Liver (tissue), 3 donors: Measurements from ENCODE around the gene LAMB4.

Experiments
- CTCF ChIP-seq: fragments of 150-350 bp; IDR thresholded peaks from 2 replicates; pipeline ENCODE4 v1.5.1; 2017; ENCODE audit warnings: improper control_type of control experiment, low read depth, low read length; ENCODE audit not compliant: missing input control
- GABPA ChIP-seq, 2 donors: IDR thresholded peaks in 1 of 2; conservative IDR thresholded peaks in 1 of 2; 2 replicates each; pipeline ENCODE4 v1.6.1; 2016; ENCODE audit warnings: antibody characterized with exemption in 2 of 2, mild to moderate bottlenecking in 1 of 2, moderate library complexity in 1 of 2
- SP1 ChIP-seq: IDR thresholded peaks from 2 replicates; pipeline ENCODE4 v1.6.1; 2018; ENCODE audit warnings: antibody characterized with exemption, mild to moderate bottlenecking
- TAF1 ChIP-seq: conservative IDR thresholded peaks from 2 replicates; pipeline ENCODE4 v1.6.1; 2016; ENCODE audit warnings: antibody characterized with exemption, mild to moderate bottlenecking
- TF ChIP-seq, protein P1 (sequence below): IDR thresholded peaks from 2 replicates; pipeline ENCODE4 v1.6.1; 2016; ENCODE audit warnings: antibody characterized with exemption, mild to moderate bottlenecking
- TF ChIP-seq, protein P2 (sequence below): IDR thresholded peaks from 2 replicates; pipeline ENCODE4 v1.6.1; 2016; ENCODE audit warnings: antibody characterized with exemption
- donor health status: healthy.
- donor health status: healthy.

GRCh38 chr7:108007762-108008161 is 122.4 kb downstream of the LAMB4 start:
- no peak for TF ChIP-seq CTCF
- no peak for TF ChIP-seq GABPA (IDR thresholded peaks at IDR 0.05 in 1 of 2, conservative IDR thresholded peaks at IDR 0.05 in 1 of 2)
- TF ChIP-seq, protein P1, sequence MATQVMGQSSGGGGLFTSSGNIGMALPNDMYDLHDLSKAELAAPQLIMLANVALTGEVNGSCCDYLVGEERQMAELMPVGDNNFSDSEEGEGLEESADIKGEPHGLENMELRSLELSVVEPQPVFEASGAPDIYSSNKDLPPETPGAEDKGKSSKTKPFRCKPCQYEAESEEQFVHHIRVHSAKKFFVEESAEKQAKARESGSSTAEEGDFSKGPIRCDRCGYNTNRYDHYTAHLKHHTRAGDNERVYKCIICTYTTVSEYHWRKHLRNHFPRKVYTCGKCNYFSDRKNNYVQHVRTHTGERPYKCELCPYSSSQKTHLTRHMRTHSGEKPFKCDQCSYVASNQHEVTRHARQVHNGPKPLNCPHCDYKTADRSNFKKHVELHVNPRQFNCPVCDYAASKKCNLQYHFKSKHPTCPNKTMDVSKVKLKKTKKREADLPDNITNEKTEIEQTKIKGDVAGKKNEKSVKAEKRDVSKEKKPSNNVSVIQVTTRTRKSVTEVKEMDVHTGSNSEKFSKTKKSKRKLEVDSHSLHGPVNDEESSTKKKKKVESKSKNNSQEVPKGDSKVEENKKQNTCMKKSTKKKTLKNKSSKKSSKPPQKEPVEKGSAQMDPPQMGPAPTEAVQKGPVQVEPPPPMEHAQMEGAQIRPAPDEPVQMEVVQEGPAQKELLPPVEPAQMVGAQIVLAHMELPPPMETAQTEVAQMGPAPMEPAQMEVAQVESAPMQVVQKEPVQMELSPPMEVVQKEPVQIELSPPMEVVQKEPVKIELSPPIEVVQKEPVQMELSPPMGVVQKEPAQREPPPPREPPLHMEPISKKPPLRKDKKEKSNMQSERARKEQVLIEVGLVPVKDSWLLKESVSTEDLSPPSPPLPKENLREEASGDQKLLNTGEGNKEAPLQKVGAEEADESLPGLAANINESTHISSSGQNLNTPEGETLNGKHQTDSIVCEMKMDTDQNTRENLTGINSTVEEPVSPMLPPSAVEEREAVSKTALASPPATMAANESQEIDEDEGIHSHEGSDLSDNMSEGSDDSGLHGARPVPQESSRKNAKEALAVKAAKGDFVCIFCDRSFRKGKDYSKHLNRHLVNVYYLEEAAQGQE: no peak
- TF ChIP-seq, protein P2, sequence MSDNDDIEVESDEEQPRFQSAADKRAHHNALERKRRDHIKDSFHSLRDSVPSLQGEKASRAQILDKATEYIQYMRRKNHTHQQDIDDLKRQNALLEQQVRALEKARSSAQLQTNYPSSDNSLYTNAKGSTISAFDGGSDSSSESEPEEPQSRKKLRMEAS: no peak
- TF ChIP-seq SP1: no peak
- TF ChIP-seq TAF1: no peak
